H9 (cell line): Measurements from ENCODE around the gene AMPD2. TPM values are rescaled to one million over a fixed set of nuclear protein-coding genes. Genes with fewer than 3 reads are reported as not detected.
A peak's percentile ranks its signal among the peaks of the same experiment; 100 is the strongest.

Experiments
- DNase-seq: peaks from one replicate; pipeline ENCODE4 v3.0.0-alpha.2; 2017
- H2AFZ ChIP-seq: one replicate; pipeline ENCODE4 v1.6.1; 2013; ENCODE audit warnings: mild to moderate bottlenecking, low read length, control low read depth, moderate library complexity
- H2AK5ac ChIP-seq: 2 replicates; pipeline ENCODE4 v1.6.1; 2013; ENCODE audit warnings: low read length, control low read depth, mixed read lengths; ENCODE audit not compliant: insufficient read length
- H2BK120ac ChIP-seq: one replicate; pipeline ENCODE4 v1.6.1; 2013; ENCODE audit warnings: low read depth, mild to moderate bottlenecking, low read length, control low read depth, inconsistent platforms; ENCODE audit not compliant: poor library complexity, severe bottlenecking
- H2BK12ac ChIP-seq: 2 replicates; pipeline ENCODE4 v1.6.1; 2013; ENCODE audit warnings: low read length, control low read depth, mixed read lengths, low read depth; ENCODE audit not compliant: insufficient read length
- H2BK15ac ChIP-seq: 2 replicates; pipeline ENCODE4 v1.6.1; 2013; ENCODE audit warnings: low read depth, low read length, control low read depth
- H2BK20ac ChIP-seq: one replicate; pipeline ENCODE4 v1.6.1; 2013; ENCODE audit warnings: low read depth, mild to moderate bottlenecking, low read length, control low read depth, inconsistent platforms; ENCODE audit not compliant: poor library complexity, severe bottlenecking
- H2BK5ac ChIP-seq: 2 replicates; pipeline ENCODE4 v1.6.1; 2013; ENCODE audit warnings: low read length, control low read depth, mixed read lengths; ENCODE audit not compliant: insufficient read length
- H3K14ac ChIP-seq: 2 replicates; pipeline ENCODE4 v1.6.1; 2013; ENCODE audit warnings: low read length, control low read depth; ENCODE audit not compliant: insufficient read depth
- H3K18ac ChIP-seq: 2 replicates; pipeline ENCODE4 v1.6.1; 2013; ENCODE audit warnings: low read depth, mild to moderate bottlenecking, mixed read lengths, low read length, control low read depth; ENCODE audit not compliant: insufficient read length
- H3K23ac ChIP-seq: 2 replicates; pipeline ENCODE4 v1.6.1; 2013; ENCODE audit warnings: low read length, control low read depth, mixed read lengths, low read depth; ENCODE audit not compliant: insufficient read length
- H3K23me2 ChIP-seq: 2 replicates; pipeline ENCODE4 v1.6.1; 2013; ENCODE audit warnings: low read depth, mild to moderate bottlenecking, mixed read lengths, low read length, control low read depth; ENCODE audit not compliant: insufficient read length, poor library complexity, severe bottlenecking
- H3K27ac ChIP-seq: 2 replicates; pipeline ENCODE4 v1.5.1; 2013; ENCODE audit warnings: low read length, control low read depth, mixed read lengths, low read depth; ENCODE audit not compliant: insufficient read length
- H3K27me3 ChIP-seq: 2 replicates; pipeline ENCODE4 v1.6.1; 2013; ENCODE audit warnings: low read length, control low read depth, inconsistent platforms; ENCODE audit not compliant: insufficient read depth
- H3K4ac ChIP-seq: 2 replicates; pipeline ENCODE4 v1.6.1; 2013; ENCODE audit warnings: low read depth, mild to moderate bottlenecking, control low read depth, inconsistent platforms, low read length, moderate library complexity
- H3K4me1 ChIP-seq: 2 replicates; pipeline ENCODE4 v1.6.1; 2013; ENCODE audit warnings: low read length, control low read depth, inconsistent platforms; ENCODE audit not compliant: insufficient read depth
- H3K4me2 ChIP-seq: 2 replicates; pipeline ENCODE4 v1.6.1; 2013; ENCODE audit warnings: low read length, control low read depth, mixed read lengths; ENCODE audit not compliant: insufficient read length, insufficient read depth
- H3K56ac ChIP-seq: 2 replicates; pipeline ENCODE4 v1.6.1; 2013; ENCODE audit warnings: low read depth, mild to moderate bottlenecking, mixed read lengths, low read length, control low read depth; ENCODE audit not compliant: insufficient read length
- H3K79me1 ChIP-seq: 2 replicates; pipeline ENCODE4 v1.6.1; 2013; ENCODE audit warnings: low read depth, mild to moderate bottlenecking, moderate library complexity, low read length, control low read depth, inconsistent platforms; ENCODE audit not compliant: insufficient read depth, poor library complexity, severe bottlenecking
- H3K79me2 ChIP-seq: 2 replicates; pipeline ENCODE4 v1.6.1; 2013; ENCODE audit warnings: low read length, control low read depth, inconsistent platforms; ENCODE audit not compliant: insufficient read depth
- H3K9ac ChIP-seq: 2 replicates; pipeline ENCODE4 v1.6.1; 2013; ENCODE audit warnings: low read length, control low read depth, mixed read lengths; ENCODE audit not compliant: insufficient read length; ENCODE audit errors: extremely low read depth
- H3K9me3 ChIP-seq: one replicate; pipeline ENCODE4 v1.6.1; 2013; ENCODE audit warnings: low read depth, low read length, inconsistent platforms; ENCODE audit not compliant: control insufficient read depth
- H3T11ph ChIP-seq: one replicate; pipeline ENCODE4 v1.6.1; 2013; ENCODE audit warnings: mild to moderate bottlenecking, low read length, control low read depth, inconsistent platforms
- H4K20me1 ChIP-seq: one replicate; pipeline ENCODE4 v1.6.1; 2013; ENCODE audit not compliant: control insufficient read depth, insufficient read length, insufficient read depth
- H4K5ac ChIP-seq: 2 replicates; pipeline ENCODE4 v1.6.1; 2013; ENCODE audit warnings: low read depth, mild to moderate bottlenecking, mixed read lengths, low read length, control low read depth; ENCODE audit not compliant: insufficient read length
- H4K8ac ChIP-seq: replicated peaks from 2 replicates; pipeline ENCODE4 v1.6.1; 2013; ENCODE audit warnings: low read length, control low read depth, mixed read lengths, low read depth; ENCODE audit not compliant: insufficient read length
- H4K91ac ChIP-seq: 2 replicates; pipeline ENCODE4 v1.6.1; 2013; ENCODE audit warnings: low read depth, mild to moderate bottlenecking, moderate library complexity, mixed read lengths, low read length, control low read depth; ENCODE audit not compliant: insufficient read length
- H3K27ac Mint-ChIP-seq, 3 experiments: 2 replicates in 2 of 3; 3 replicates in 1 of 3; pipeline ENCODE4 v1.8.0; 2020 to 2021; ENCODE audit warnings: mixed read lengths in 3 of 3, mild to moderate bottlenecking in 1 of 3, moderate library complexity in 1 of 3
- H3K27me3 Mint-ChIP-seq: 2 replicates; pipeline ENCODE4 v1.8.0; 2021; ENCODE audit warnings: low read depth, mild to moderate bottlenecking, moderate library complexity, mixed read lengths
- H3K36me3 Mint-ChIP-seq, 3 experiments: 2 replicates in 2 of 3; 3 replicates in 1 of 3; pipeline ENCODE4 v1.8.0; 2020 to 2021; ENCODE audit warnings: low read depth in 3 of 3, mixed read lengths in 3 of 3; ENCODE audit not compliant: insufficient read depth in 1 of 3
- H3K4me1 Mint-ChIP-seq, 2 experiments: 2 replicates each; pipeline ENCODE4 v1.8.0; 2020; ENCODE audit warnings: mixed read lengths in 2 of 2
- H3K4me3 Mint-ChIP-seq, 2 experiments: 2 replicates in 1 of 2; 3 replicates in 1 of 2; pipeline ENCODE4 v1.8.0; 2020 to 2021; ENCODE audit warnings: mild to moderate bottlenecking in 2 of 2, mixed read lengths in 2 of 2, moderate library complexity in 1 of 2
- H3K9me3 Mint-ChIP-seq, 2 experiments: 2 replicates in 1 of 2; 3 replicates in 1 of 2; pipeline ENCODE4 v1.8.0; 2020; ENCODE audit warnings: mild to moderate bottlenecking in 2 of 2, mixed read lengths in 2 of 2, moderate library complexity in 1 of 2
- WGBS: extraction: QIAGEN DNeasy Blood & Tissue Kit; methylation state at CpG from one replicate; pipeline ENCODE4 v1.1.7; 2013; ENCODE audit warnings: missing lambda C conversion rate, low lambda C conversion rate, mixed read lengths; ENCODE audit not compliant: insufficient read length; ENCODE audit errors: extremely low coverage; 5-methylcytosine and 5-hydroxymethylcytosine counted together
- total RNA-seq: library from RNA; stranded (reverse); gene quantifications from 2 replicates; pipeline ENCODE4 v1.2.1, GENCODE V29; 2021
- TF ChIP-seq, protein P1 (sequence below): fragments of 200-600 bp; sonication (generic); conservative IDR thresholded peaks from 3 replicates; pipeline ENCODE4 v1.8.0; 2021; ENCODE audit warnings: antibody characterized with exemption, mild to moderate bottlenecking

Gene AMPD2
- total RNA-seq, 1 experiment from 2014 or later: 65.1 TPM

DNA sequence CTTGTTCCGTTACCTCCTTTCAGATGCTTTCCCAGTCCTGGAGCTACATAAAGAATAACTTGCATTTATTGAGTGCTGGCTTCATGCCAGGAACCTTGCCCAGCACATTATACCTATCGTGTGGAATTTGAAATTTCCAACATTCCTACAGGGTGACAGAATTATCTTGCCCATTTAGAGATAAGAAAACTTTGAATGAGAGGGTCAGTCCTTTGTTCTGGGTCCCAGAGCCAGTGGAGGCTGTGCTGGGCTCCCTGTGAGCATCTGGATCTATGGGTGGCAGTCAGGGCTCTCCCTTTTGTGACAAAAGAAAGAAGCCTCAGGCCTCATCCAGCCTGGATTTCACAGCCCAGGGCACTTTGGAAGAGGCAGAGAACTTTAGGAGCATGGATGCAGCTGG, 39.5 kb downstream of the AMPD2 start:
- Histone ChIP-seq H2AK5ac (no peak overlapping the region), H4K5ac (no peak overlapping the region), H3K4me2 (no peak overlapping the region), H3K27me3 (no peaks in the 10 kb centered on the region), H3K23me2 (peaks cover 4% of the 10 kb centered on the region), H4K8ac (no peak overlapping the region), H3K79me1 (no peaks in the 10 kb centered on the region), H3K4ac (no peak overlapping the region), H3K23ac (no peak overlapping the region), H3K18ac (no peak overlapping the region), H2BK15ac (no peak overlapping the region), H2BK20ac (no peak overlapping the region), H2BK12ac (no peak overlapping the region), H3K79me2 (no peaks in the 10 kb centered on the region), H2AFZ (no peak overlapping the region), H3T11ph (no peak overlapping the region), H3K9me3 (no peaks in the 10 kb centered on the region), H3K4me1 (no peaks in the 10 kb centered on the region), H3K27ac (no peak overlapping the region), H3K56ac (no peak overlapping the region), H3K14ac (no peak overlapping the region), H2BK120ac (no peak overlapping the region), H2BK5ac (no peak overlapping the region), H4K20me1 (no peaks in the 10 kb centered on the region), H4K91ac (no peak overlapping the region), H3K9ac (no peak overlapping the region)
- no CpG with 5 or more reads among the region's 2 CpGs for WGBS
- Mint-ChIP-seq H3K36me3 (no peaks in the 10 kb centered on the region), H3K9me3 (no peaks in the 10 kb centered on the region), H3K4me1 (peaks cover 5 to 14% of the 10 kb centered on the region in 2 experiments; a peak in 3 of 4 replicates), H3K27me3 (peaks cover 13% of the 10 kb centered on the region), H3K4me3 (no peak overlapping the region), H3K27ac (peak overlapping the region in 1 of 3 experiments; percentile 82; a peak in 1 of 7 replicates)
- TF ChIP-seq, protein P1, sequence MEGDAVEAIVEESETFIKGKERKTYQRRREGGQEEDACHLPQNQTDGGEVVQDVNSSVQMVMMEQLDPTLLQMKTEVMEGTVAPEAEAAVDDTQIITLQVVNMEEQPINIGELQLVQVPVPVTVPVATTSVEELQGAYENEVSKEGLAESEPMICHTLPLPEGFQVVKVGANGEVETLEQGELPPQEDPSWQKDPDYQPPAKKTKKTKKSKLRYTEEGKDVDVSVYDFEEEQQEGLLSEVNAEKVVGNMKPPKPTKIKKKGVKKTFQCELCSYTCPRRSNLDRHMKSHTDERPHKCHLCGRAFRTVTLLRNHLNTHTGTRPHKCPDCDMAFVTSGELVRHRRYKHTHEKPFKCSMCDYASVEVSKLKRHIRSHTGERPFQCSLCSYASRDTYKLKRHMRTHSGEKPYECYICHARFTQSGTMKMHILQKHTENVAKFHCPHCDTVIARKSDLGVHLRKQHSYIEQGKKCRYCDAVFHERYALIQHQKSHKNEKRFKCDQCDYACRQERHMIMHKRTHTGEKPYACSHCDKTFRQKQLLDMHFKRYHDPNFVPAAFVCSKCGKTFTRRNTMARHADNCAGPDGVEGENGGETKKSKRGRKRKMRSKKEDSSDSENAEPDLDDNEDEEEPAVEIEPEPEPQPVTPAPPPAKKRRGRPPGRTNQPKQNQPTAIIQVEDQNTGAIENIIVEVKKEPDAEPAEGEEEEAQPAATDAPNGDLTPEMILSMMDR: no peak
- no peak for DNase-seq
